Kasumi-1 (cell line): ENCODE measurements around the gene MED12L.

ENCODE experiments used
- DNase-seq, 2 experiments: peaks; one replicate each; lab custom pipeline; 2025; lab: John Stamatoyannopoulos, UW

The MED12L gene

DNA sequence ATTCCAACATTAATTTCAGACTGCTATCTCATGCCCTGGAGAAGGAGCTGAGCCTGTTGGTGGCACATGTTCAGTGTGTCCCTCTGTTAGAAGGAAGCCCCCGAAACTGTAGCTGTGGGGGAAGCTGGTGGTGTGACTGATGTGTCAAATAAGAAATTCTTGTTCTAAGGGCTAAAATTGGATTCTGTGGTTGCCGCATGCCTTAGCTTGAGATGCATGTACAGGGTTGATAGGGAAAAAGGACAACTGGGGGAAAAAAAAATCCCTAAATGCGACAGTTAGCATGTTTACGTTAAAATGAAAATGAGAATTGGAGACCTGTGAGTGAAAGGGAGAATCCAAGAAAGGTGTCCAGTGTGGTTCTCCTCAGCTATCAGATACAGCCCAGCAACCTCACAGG lies 58.6 kb downstream of the MED12L start:
- no peak for DNase-seq

DNA sequence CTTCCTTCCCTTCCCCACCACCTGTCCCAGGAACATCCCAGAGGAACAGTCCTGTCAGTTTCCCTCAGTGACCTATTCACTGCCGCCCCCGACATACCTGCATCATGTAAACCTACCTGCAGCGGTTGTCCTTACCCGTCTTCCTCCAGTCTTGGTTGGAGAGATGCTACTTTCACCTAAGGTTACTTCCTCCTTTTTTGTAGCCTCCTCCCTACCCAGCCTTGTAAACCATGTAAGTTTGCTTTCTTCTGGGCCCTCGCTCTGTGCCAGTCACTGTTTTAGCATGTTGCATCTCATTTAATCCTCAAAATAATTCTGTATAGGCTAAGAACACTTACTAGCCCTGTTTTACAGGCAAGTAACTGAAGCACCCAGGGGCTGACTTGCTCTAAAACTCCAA lies 59.3 kb downstream of the MED12L start:
- peak in 1 of 2 experiments; percentile 7 for DNase-seq

DNA sequence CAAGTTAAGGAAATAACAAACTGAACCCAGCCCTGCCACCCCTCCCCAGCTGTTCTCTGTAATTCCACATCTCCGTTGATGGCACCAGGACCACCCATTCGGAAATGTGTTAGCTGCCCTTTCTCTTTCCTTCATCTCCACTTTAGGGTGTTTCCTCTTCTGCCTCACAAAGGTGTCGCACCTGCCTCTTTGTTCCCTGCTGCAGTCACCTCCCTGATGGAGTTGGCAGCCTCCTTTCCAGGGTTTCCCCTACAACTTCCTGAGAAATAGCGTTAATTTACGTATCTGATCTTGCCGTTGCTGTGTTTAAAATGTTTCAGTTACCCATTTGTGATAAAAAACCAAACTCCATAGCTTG lies 60.2 kb downstream of the MED12L start:
- DNase-seq: no peak

DNA sequence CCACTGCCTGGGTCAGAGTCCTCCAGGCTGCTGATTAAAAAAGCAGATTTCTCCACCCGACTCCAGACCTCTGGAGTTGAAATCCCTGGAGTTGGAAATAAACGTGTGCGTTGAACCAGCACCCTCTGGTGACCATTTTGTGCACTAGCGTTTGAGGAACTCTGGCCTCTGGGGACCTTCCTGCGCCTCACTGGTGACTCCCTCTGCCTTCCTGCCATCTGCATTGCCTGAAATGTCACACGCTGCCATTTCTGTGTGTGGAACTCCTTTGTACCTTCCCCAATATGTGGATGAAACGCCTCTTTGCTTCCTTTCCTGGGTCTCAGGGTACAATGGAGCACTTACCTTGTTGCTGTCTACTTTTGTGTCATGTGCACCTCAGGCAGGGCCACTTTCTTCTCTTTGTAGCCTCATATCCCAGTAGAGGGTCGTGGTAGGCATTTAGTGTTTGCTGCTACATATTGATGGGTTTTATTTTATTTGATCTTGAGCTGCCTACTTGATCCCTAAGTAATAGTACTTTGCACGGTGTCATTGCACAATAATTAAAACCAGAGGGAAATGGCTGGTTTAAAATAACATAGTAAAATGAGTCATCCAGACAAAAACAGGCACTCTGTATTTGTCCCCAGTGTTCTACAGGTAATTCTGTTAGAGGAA lies 60.7 kb downstream of the MED12L start:
- DNase-seq: peak; percentile 90 to 93

DNA sequence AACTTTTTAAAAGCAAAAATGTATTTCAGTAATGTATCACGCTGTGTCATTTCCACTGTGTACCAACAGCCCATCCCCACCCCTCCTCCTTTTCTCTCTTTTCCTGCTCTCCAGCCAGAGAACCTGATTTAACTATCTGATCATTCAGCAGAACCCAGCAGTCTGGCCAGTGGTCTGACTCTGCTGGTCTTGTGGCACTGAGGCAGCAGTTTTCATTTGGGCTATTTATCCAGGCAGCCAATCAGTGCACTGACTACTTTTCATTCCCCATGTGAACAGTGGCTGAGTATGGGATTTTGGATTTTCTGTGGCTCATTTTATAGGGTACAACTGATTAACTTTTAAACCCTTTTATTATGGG lies 61.2 kb downstream of the MED12L start:
- DNase-seq: no peak

DNA sequence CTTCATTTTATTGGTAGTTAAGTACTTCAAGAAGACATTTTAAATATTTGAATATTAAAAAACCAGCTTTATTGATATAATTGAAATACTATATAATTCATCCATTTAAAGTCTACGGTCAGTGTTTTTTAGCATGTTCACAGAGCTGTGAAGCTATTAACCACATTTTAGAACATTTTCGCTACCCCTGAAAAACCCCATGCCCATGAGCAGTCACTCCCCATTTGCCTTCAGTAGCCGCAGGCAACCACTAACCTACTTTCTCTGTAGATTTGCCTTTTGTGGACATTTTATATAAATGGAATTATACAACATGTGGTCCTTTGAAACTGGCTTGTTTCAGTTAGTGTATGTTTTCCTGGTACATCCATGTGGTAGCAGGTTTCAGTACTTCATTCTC lies 61.8 kb downstream of the MED12L start:
- no peak for DNase-seq

DNA sequence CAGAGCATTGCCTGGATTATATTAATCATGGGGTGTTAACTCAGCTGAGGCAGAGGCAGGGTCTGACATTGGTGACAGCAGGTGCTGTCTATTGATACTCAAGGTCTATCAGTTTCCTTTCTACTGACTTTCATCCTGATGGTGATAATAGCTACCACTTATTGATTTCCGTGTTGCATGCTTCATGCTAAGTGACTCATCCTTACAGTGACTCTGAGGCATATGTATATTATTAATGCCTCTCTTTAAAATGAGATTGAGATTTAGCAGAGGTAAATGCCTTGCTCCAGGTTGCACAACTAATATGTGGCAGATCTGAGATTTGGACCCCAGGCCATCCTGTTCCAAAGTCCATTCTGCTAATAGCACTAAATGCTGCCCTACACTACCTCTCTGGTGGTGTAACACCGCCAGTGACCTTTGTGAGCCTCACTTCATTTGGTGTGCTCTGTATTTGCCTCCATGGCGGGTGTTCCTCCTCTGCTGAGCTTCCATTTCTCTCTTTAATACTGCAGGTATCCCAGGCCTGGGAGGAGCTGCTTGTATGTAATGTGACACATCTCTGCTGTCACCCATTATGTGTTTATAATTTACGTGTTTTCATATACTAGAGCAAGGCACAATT lies 67.1 kb downstream of the MED12L start:
- DNase-seq: no peak

DNA sequence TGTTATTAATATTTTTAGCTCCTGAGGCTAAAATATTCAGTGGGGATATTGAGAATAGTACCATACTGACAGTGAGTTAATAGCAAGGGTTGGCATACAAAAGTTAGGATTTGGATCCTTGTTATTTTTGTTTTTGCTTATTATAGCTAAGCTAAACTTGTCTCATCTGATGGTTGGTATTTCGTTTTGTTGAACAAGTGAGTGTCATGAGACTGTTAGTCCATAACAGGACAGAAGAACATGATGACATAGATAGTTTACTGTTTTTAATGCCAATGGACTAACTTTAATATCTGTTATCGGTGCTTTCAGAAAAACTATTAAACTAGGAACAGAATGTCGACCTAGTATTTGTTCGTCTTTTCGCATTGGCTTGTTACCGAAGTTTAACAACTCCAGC lies 69.1 kb downstream of the MED12L start:
- no peak for DNase-seq

DNA sequence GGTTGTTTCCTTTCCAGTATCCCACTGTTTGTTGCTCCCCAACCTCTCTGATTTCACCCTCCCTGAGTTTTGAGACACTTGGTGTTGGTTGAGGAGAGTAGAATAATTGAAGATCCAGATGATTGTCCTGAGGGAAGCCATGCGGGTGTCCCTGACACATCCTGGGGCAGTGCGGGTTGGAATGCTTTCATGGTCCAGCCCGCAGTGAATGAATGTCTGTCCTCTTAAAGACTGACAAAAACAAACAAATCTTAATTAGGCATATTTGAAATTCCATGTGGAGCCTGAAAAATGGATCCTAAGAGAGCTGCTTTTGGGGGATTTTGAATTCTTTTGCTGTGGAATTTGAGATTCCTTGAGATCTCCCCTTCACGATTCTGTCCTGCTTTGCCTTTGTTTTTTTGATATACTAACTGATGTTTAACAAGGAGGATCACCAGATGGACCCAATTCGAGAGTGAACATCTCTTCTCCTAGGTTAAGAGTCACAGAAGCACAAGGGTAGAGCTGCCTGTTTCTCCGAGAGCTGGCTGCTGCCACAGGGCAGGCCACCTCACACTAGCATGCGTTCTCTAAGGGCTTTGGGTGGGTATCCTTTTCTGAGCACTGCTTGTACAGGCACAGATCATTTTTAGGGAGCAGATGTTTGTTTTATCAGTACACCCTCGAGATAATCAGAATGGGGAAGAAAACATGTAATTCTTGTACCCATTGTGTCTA lies 70.1 kb downstream of the MED12L start:
- DNase-seq: no peak

DNA sequence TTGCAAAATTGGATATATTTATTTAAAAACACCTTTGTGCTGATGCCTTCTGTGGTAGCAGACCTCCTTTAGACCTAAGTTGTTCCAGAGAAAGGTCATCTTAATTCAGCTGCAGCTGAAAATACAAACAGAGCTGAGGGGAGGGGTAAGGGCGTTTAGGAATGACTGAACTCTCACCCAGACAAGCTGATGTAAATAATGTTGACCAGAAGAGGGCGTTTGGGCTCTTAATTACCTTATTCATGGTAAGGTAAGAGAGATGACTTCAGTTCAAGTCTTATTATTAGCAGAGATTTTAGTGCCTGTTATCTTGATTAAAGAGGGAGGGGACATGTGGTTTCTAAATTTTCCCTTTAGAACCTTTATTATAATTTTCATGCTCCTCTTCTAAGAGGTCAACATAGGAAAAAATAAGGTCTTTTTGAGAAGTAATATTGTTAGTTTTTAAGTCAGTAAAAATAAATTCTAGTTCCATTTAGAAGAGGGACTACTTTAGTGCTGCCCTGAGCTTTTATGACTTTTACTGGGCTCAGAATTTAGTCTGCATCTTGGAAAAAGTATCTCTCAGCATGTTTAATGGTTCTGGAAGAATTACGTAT lies 71.3 kb downstream of the MED12L start:
- DNase-seq: peak; percentile 84 to 93

DNA sequence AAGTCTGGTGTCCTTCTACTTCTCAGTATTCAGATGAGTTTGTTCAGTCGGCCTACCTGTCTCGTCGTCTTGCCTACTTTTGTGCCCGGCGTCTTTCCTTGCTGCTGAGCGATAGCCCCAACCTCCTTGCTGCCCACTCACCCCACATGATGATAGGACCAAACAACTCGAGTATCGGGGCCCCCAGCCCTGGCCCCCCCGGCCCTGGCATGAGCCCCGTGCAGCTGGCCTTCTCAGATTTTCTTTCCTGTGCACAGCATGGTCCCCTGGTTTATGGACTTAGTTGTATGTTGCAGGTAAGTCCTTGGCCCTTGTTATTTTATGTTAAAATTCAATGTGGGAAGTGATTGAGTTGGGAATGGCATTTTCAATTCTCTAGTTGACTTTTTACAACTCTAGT lies 74.3 kb downstream of the MED12L start:
- no peak for DNase-seq

DNA sequence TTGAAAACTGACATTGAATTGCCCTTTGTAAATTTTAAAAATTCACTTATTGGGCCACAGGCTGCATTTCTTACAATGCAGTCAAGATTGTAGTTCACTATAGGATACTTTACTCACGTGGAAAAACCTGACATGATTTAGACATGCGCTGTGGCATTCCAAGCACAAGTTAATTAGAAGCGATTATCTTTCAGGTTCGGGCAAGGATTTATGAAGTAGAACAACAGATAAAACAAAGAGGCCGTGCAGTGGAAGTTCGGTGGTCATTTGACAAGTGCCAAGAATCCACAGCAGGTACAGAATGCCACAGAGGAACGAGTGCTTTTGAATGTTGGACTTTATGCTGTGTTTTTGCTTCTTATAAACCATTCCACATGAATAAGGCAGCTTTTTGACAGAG lies 79.8 kb downstream of the MED12L start:
- DNase-seq: no peak

DNA sequence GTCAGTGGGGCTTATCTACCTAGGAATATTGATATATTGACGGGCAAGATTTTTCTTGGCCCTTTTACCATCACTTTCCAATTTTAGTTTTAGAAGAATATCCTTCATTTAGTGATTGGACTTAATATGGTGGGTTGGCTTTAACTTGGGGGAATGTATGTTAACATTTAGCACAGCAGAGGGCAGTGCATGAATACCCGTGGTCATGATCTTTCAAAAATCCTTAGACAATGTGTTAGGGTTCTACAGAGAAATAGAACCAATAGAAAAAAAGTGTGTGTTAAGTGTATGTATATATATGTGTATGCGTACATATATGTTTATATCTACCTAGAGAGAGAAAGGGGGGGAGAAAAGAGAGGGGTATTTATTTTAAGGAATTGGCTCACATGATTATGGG lies 80.7 kb downstream of the MED12L start:
- peak; percentile 20 to 27 for DNase-seq

DNA sequence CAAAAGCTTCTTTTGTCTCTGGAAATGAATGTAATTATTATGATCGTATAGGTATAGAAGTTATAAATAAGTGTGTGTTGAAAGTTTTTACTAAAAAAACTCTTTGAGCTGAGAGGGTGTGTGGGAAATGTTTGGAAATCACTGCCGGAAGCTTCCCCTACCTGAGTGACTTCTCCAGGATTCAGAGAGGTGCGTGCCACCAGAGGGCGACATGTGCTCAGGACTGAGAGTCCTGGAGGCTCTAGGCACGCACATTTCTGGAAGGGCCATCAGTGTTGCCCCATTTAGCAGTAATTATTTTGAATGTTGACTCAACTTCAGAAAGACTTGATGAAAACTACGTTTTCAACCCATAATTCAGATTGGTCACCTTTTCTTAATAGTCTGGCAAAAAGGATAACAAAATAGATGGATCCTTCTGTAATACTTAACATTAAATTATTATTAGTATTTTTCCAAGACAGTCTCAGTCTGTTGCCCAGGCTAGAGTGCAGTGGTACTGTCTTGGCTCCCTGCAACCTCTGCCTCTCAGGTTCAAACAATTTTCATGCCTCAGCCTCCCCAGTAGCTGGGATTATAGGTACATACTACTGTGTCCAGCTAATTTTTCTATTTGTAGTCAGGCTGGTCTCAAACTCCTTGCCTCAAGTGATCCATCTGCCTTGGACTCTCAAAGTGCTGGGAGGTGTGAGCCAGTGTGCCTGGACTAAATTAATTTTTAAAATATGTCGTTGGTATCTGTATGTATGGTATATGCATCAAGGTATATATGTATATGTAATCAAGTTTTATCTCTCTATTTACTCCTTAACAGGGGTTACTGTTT lies 83.0 kb downstream of the MED12L start:
- DNase-seq: peak; percentile 50 to 68

DNA sequence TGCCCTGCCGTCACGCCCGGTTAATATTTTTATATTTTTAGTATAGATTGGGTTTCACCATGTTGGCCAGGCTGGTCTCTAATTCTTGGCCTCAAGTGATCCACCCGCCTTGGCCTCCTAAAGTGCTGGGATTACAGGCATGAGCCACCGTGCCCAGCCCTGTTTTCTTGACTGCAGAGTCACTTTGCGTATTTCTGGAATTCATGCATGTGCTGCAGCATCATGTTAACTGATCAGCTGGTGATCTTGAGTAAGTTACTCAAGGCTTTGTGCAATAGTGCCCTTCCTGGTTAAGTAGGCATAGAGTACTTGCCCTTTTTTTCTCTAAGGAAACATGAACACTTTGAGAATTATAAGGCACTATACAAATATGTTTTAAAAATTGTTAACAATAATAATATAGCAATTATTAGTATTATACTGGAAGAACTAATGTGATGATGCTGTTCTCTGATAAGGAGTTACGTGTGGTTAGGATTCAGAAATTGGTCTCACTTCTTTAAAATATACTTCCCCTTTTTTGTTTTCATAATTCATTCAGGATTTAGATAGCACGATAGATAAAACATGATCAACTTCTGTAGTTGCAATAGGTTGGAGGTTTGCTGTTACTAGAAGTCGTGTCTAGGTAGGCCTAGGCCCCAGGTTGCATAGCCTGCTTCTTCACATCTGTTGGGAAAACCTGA lies 83.9 kb downstream of the MED12L start:
- DNase-seq: peak; percentile 76 to 85

DNA sequence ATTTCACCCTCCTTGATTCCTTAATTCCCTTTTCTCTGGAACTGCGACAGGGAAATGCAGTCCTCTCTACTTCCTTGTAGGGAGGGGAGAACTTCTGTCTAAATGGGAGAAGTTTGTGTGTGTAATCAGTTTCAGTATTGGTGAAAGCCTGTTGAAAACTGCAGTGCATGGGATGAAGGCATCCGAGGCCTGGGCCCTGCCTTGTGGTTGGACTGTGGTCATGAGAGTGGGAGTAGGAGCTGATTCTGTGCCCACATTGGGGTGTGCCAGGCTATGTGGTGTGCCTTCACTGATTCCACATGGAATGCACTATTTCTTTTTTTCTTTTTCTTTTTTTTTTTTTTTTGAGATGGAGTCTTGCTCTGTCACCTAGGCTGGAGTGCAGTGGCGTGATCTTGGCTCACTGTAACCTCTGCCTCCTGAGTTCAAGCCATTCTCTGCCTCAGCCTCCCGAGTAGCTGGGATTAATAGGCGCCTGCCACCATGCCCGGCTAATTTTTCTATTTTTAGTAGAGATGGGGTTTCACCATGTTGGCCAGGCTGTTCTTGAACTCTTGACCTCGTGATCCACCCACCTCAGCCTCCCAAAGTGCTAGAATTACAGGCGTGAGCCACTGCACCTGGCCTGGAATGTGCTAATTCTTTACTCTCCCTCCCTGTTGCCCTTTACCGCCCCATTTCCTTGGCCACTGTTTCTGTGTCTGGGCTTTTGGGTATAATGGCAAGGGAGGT lies 84.7 kb downstream of the MED12L start:
- DNase-seq: peak; percentile 66 to 68

DNA sequence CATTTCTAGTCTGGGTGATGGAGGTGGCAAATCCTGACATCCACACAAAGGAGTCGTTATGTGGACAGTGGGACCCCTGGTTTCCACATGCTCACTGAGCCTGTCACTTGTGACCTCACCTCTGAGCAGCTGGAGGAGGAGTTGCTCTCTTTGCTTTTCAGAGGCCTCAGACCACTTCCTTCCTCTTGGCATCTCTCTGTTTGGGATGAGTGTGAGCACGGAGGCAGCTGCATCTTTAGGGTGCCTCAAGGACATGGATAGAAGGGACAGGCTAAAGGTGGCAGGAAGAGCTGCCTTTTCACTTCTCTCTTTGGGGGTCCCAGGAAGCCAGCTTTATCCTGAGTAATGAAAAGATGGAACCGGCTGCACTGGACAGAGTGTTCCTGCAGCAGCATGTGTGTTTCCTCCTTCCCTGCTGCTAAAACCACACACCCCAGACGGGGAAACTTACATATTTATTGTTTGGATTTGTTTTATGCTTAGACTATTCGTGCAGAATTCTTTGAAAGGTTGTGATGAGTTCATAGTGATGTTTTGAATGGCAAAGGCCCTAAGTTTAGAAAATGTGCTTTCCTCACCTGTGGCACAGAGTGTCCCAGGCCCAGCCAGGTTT lies 85.8 kb downstream of the MED12L start:
- peak; percentile 93 to 95 for DNase-seq

DNA sequence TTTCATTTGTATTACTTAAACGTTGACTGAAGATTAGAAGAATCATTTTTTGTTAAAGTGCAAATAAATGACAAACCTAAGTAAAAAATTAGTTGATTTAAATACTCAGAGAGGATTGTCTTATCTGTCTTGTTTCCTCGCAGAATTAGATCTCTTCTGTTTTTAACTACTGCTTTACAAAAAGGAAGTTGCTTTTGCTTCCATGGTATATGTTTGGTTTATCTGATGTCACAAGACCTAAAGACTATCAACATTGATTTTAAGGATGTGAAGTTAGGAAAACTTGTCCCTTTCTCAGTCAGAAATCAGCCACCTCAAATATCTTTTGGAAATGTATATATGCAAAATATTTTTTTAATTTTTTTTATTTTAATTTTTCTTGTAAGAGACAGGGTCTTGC lies 88.9 kb downstream of the MED12L start:
- peak in 1 of 2 experiments; percentile 8 for DNase-seq

DNA sequence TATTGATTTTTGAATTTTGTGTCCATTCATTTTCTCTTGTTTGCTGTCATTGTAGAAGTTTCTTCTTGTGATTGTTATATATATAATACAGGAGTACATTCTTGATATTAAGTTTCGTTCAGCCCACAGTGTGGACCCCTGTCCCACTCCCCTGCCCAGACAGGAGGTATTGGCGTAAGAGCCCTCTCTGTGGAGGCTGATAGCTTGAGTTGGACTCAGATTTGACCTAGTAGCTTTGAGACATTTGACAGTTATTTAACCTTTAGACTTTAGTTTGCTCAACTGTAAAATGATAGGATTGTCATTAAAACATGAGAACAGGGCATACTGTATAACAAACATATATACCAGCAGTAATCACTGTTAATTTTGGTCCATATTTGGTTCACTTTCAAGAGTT lies 90.5 kb downstream of the MED12L start:
- DNase-seq: no peak

DNA sequence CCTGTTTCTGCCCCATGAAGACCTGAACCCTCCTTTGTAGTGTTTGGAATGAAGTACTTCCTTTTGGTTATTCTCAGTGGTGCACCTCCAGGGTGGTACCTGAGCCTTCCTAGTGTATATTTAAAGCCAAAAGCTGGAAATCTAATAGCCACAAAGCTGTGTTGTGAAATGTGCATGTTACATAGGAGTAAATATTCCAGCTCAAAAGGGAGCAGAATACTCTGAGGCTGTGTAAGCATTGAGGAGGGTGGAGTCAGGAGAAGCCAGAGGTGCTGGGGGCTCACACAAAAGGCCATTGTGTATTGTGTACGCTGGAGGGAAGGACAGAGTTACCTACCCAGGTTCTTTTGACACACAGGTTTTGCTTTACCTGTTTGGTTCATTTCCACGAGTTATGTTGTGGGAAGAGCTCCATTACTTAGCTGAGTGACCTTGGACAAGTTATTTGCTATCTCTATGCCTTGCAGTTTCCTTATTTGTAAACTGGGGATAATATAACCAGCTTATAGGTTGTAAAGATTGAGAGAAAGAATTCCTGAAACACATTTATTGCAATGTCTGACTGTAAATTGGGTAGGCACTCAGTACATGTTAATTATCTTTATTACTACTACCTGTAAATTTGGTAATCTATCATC lies 92.9 kb downstream of the MED12L start:
- DNase-seq: no peak
